ENCODE measurements around the gene L3MBTL4.

Gene L3MBTL4

GRCh38 chr18:6362559-6363129, 52.1 kb downstream of the L3MBTL4 start:
- DNase-seq = no peak

GRCh38 chr18:6357668-6358067, 57.0 kb downstream of the L3MBTL4 start:
- no peak for DNase-seq

- DNase-seq = no peak
Measured at GRCh38 chr18:6355789-6356589, 58.7 kb downstream of the L3MBTL4 start.

DNA sequence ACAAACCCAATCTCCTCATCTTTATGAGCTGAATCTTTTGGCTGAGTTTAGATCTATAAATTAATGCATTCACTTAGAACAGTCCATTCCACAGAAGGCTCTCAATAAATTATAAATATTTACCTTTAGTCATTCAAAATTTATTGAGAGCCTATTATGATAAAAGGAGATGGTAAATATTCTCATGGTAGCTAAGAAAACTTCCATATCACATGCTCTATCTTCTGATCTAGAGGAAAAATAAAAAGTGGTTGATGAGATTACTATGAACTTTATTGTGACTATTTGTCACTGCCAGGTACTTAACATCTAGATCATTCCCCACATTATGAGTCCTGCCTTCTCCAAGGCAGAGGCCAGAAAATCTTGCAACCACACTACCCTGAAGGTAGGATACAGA, 62.4 kb downstream of the L3MBTL4 start:
- no peak for DNase-seq

DNA sequence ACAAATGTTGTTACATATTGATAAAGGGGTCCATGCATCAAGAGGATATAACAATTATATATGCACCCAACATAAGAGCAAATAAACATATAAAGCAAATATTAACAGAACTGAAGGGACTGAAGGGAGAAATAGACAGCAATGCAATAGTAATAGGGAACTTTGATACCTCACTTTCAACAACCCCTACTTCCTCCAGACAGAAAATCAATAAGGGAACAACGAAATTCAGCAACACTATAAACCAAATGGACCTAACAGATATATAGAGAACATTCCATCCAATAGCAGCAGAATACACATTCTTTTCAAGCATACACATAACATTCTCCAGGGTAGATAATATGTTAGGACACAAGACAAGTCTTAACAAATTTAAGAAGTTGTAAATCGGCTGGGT, 71.7 kb downstream of the L3MBTL4 start:
- no peak for DNase-seq

DNA sequence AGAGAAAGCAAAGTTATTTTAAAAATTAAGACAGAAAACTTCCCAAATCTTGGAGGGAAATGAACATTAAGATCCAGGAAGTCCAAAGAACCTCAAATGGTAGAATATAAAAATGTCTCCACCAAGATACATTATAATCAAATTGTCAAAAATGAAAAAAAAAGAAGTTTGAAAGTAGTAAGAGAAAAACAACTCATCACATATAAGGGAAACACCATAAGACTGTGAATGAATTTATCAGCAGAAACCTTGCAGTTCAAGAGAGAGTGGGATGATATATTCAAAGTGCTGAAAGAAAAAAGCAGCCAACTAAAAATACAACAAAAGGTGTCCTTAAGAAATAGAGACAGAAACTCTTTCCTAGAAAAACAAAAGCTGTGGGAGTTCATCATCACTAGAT, 73.0 kb downstream of the L3MBTL4 start:
- DNase-seq = no peak

DNA sequence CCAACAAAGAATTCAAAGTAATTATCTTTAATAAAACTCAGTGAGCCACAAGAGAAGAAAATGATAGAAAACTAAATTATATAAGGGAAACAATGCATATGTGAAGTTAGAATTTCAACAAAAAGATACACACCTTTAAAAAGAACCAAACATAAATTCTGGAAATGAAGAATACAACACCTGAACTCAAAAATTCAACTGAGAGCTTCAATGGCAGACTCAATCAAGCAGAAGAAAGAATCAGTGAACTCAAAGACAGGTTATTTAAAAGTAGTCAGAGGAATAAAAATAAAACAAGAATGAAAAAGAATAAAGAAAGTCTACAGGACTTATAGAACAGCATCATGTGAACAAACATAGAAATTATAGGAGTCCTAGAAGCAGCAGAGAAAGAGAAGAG, 73.4 kb downstream of the L3MBTL4 start:
- DNase-seq = no peak

GRCh38 chr18:6340121-6340520, 74.6 kb downstream of the L3MBTL4 start:
- no peak for DNase-seq

DNA sequence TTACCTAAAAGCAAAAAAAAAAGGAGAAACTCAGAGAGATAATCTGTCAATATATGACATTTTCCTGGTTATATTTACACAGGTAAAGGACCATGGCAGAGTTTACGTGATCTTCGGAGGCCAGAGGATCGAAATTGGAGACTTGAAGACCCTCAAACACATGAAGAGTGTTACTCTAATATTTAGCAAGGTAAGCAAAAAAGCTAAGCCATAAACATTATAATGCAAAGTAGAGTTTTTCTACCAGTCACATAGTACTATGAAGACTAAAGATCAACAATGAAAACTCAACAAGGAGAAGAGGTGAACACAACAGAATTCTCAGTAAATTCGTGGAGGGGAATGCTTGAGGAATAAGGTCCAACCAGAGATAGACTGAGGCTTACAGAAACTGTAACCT, 78.5 kb downstream of the L3MBTL4 start:
- DNase-seq = no peak

GRCh38 chr18:6333981-6334380, 80.7 kb downstream of the L3MBTL4 start:
- no peak for DNase-seq

GRCh38 chr18:6331872-6332271, 82.8 kb downstream of the L3MBTL4 start:
- DNase-seq = no peak

GRCh38 chr18:6330786-6331185, 83.9 kb downstream of the L3MBTL4 start:
- no peak for DNase-seq

DNA sequence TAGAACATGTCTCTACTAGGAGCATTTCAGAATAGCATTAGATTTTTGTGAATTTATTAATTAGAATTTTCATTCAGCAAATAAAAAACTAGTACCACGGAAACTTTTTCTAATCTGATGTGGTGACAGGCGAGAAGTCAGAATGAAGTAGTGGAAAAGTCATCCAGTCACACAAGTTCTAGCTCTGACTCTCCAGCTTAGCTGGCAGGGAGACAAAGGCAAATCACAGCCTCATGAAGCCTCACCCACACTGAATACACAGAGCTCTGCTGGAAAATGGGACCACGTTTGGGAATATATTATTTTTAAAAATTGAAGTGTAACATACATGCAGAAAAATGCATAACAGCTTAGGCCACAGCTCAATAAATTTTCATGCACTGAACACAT, 86.1 kb downstream of the L3MBTL4 start:
- no peak for DNase-seq

GRCh38 chr18:6327895-6328620, 86.7 kb downstream of the L3MBTL4 start:
- no peak for DNase-seq

DNA sequence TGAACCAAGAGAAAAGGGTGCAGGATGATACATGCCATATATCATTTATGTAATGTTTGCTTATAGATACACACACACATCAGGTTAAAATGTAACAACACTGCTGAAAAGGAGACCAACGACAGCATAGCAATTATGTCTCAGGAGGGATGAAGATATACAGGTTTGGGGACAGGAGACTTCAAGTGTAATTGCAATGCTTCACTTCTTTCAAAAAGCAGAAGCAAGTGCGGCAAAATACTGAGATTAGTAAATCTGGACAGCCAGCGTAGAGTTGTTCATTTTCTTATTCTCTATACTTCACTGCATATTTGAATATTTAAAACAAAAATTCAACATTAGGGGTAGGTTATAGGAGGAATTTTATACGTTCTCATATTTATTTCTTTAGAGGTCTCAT, 87.2 kb downstream of the L3MBTL4 start:
- no peak for DNase-seq

GRCh38 chr18:6326566-6326965, 88.1 kb downstream of the L3MBTL4 start:
- no peak for DNase-seq

DNA sequence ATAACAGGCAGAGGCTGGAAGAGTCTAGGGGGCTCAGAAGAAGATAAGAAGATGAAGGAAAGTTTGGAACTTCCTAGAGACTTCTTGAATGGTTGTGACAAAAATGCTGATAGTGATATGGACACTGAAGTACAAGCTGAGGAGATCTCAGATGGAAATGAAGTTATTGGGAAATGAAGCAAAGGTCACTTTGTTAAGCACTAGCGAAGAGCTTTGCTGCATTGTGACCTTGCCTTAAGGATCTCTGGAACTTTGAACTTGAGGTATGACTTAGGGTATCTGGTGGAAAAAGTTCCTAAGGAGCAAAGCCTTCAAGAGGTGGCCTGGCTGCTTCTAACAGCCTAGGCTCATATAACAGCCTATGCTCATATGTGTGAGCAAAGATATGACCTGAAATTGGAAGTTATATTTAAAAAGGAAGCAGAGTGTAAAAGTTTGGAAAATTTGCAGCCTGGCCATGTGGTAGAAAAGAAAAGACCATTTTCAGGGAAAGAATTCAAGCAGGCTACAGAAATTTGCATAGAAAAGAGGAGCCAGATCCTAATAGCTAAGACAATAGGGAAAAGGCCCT, 91.3 kb downstream of the L3MBTL4 start:
- DNase-seq = no peak

DNA sequence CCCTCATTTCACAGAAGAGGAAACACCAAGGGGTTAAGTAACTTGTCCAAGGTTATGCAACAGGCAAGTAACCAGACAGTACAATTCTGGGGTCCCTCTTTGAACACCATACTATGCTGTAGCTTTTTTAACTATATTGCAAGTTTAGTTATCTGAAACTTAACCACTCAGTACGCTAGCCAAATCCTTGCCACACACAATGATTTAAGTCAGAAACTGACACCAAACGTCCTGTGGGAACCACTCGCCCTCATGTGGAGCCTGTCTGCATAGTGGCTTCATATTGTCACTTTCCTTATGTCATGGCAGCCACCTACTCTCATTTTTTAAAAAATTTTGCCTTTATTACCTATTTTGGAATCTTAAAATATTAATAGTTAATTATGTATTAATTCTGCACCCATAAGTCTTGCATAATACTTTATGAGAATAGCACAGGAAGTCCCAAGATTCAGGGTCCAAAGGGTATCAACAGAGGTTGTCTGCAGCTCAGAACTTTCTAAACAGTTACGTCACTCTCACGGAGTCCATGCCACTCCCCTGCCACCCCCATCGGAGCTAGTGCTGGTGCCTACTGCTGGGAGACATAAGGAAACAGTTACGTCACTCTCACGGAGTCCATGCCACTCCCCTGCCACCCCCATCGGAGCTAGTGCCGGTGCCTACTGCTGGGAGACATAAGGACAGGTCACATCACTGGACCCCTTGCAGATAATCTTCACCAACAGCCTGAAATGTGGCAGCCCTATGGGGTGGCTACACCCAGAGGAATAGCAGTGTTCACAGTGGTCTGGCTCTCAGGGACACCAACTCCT, 99.0 kb downstream of the L3MBTL4 start:
- no peak for DNase-seq

GRCh38 chr18:6313415-6313814, 101.3 kb downstream of the L3MBTL4 start:
- DNase-seq = no peak

DNA sequence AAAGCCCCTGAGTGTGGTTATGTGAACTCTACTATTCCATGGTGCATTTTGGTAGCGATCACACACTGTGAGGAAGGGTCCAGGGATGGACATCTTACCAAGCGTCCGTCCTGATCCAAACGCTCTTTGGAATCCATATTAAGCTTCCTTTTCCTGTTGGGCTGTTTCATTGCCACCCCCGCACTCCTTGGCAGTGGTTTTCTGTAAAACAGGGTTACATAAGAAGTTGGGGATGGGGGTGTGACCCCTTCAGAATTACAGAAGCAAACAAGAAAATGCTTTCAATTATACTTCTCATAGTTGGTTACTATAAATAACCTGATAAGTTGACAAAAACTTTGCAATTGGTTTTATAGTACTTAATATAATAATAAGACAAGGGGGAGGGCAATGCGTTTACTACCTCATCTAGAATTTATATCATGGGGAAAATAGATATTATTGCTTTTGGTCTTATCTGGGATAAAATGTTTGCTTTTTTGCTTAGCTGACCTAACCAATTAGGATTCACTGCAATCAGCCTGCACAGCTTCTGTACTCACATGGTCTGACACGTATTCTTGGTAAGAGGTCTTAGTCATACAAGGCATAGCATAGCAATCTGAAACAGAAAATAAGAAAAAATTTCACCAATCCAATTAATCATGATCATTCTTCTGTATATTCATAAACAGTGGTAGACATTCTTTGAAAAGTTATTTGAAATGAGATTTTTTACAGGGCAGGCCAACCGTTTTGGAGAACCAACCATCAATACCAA, 103.1 kb downstream of the L3MBTL4 start:
- no peak for DNase-seq

- DNase-seq = no peak
Measured at GRCh38 chr18:6310714-6311113, 104.0 kb downstream of the L3MBTL4 start.

GRCh38 chr18:6297875-6298274, 116.8 kb downstream of the L3MBTL4 start:
- DNase-seq = no peak
